ENCODE data around the gene TOP3B. TPM values are rescaled to one million over a fixed set of nuclear protein-coding genes. Genes with fewer than 3 reads are reported as not detected.

The TOP3B gene
- total RNA-seq, 4 donors from 2014 or later = 8.2 to 15.7 (median 14.2) TPM

GRCh38 chr22:21918466-21919185 lies 64.0 kb downstream of the TOP3B start:
- no peak for DNase-seq
- in situ Hi-C loops (cut with MboI; ENCODE audit: low sequenced_read_pairs in 4 of 4) = no loop called here

GRCh38 chr22:21917959-21918261 lies 64.7 kb downstream of the TOP3B start:
- H3K4me3 ChIP-seq = no peak overlapping the region
- in situ Hi-C loops (cut with MboI; ENCODE audit: low sequenced_read_pairs in 4 of 4) = no loop called here
- no peak for TF ChIP-seq POLR2A (IDR thresholded peaks at IDR 0.05)
- TF ChIP-seq, protein P1, sequence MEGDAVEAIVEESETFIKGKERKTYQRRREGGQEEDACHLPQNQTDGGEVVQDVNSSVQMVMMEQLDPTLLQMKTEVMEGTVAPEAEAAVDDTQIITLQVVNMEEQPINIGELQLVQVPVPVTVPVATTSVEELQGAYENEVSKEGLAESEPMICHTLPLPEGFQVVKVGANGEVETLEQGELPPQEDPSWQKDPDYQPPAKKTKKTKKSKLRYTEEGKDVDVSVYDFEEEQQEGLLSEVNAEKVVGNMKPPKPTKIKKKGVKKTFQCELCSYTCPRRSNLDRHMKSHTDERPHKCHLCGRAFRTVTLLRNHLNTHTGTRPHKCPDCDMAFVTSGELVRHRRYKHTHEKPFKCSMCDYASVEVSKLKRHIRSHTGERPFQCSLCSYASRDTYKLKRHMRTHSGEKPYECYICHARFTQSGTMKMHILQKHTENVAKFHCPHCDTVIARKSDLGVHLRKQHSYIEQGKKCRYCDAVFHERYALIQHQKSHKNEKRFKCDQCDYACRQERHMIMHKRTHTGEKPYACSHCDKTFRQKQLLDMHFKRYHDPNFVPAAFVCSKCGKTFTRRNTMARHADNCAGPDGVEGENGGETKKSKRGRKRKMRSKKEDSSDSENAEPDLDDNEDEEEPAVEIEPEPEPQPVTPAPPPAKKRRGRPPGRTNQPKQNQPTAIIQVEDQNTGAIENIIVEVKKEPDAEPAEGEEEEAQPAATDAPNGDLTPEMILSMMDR (IDR thresholded peaks at IDR 0.05 in 4 of 5, conservative IDR thresholded peaks at IDR 0.05 in 1 of 5) = no peak
- H3K4me1 ChIP-seq = no peaks in the 10 kb centered on the region
- no peak for DNase-seq
- intact Hi-C loops (cut with DNase I; ENCODE audit: low total_unique reads) = no loop called here
- ATAC-seq = no peak
- no peaks in the 10 kb centered on the region for H3K9me3 ChIP-seq
- no peak overlapping the region for H3K27ac ChIP-seq
- H3K36me3 ChIP-seq = no peaks in the 10 kb centered on the region
- H3K27me3 ChIP-seq = no peaks in the 10 kb centered on the region

More at GRCh38 chr22:21918466-21919185, 64.0 kb downstream of the TOP3B start:
- no peak overlapping the region for H3K4me3 ChIP-seq
- H3K4me1 ChIP-seq = no peaks in the 10 kb centered on the region
- intact Hi-C loops (cut with DNase I; ENCODE audit: low total_unique reads) = no loop called here
- TF ChIP-seq, protein P1 (IDR thresholded peaks at IDR 0.05 in 4 of 5, conservative IDR thresholded peaks at IDR 0.05 in 1 of 5) = no peak
- TF ChIP-seq POLR2A (IDR thresholded peaks at IDR 0.05) = no peak
- no peak for ATAC-seq
- H3K36me3 ChIP-seq = no peaks in the 10 kb centered on the region
- no peak overlapping the region for H3K27ac ChIP-seq
- H3K27me3 ChIP-seq = no peaks in the 10 kb centered on the region
- H3K9me3 ChIP-seq = no peaks in the 10 kb centered on the region

- in situ Hi-C loops (cut with MboI; ENCODE audit: low sequenced_read_pairs in 4 of 4) (no loop called here), intact Hi-C loops (cut with DNase I; ENCODE audit: low total_unique reads) (no loop called here)
- Histone ChIP-seq H3K27me3 (no peaks in the 10 kb centered on the region), H3K27ac (no peak overlapping the region), H3K4me1 (no peaks in the 10 kb centered on the region), H3K4me3 (no peak overlapping the region), H3K9me3 (no peaks in the 10 kb centered on the region), H3K36me3 (no peaks in the 10 kb centered on the region)
- no peak for ATAC-seq
- no peak for DNase-seq
- no peak for TF ChIP-seq POLR2A (IDR thresholded peaks at IDR 0.05)
- TF ChIP-seq, protein P1 (IDR thresholded peaks at IDR 0.05 in 4 of 5, conservative IDR thresholded peaks at IDR 0.05 in 1 of 5) = no peak
Measured at GRCh38 chr22:21917181-21917958, 65.2 kb downstream of the TOP3B start.

- no peaks in the 10 kb centered on the region for H3K27me3 ChIP-seq
- H3K4me1 ChIP-seq = no peaks in the 10 kb centered on the region
- in situ Hi-C loops (cut with MboI; ENCODE audit: low sequenced_read_pairs in 4 of 4) (no loop called here), intact Hi-C loops (cut with DNase I; ENCODE audit: low total_unique reads) (no loop called here)
- DNase-seq (no peak), ATAC-seq (no peak)
- no peaks in the 10 kb centered on the region for H3K36me3 ChIP-seq
- H3K27ac ChIP-seq = no peak overlapping the region
- TF ChIP-seq POLR2A (IDR thresholded peaks at IDR 0.05) = no peak
- TF ChIP-seq, protein P1 (IDR thresholded peaks at IDR 0.05 in 4 of 5, conservative IDR thresholded peaks at IDR 0.05 in 1 of 5) = no peak
- no peaks in the 10 kb centered on the region for H3K9me3 ChIP-seq
- H3K4me3 ChIP-seq = no peak overlapping the region
Measured at GRCh38 chr22:21916309-21916918, 66.2 kb downstream of the TOP3B start.

Measured in gastrocnemius medialis (tissue), 4 donors.